Erythroblast (primary cell): Measurements from ENCODE around the gene ACACB.

Experiments used
- GATA1 ChIP-seq: IDR thresholded peaks from 2 replicates; pipeline ENCODE4 v1.6.1; 2011; ENCODE audit warnings: low read depth, mild to moderate bottlenecking, control low read depth, low read length, moderate library complexity
- POLR2A ChIP-seq: IDR thresholded peaks from 2 replicates; pipeline ENCODE4 v1.6.1; 2011; ENCODE audit warnings: mild to moderate bottlenecking, low read length

GRCh38 chr12:109253913-109254544, 137.6 kb downstream of the ACACB start:
- TF ChIP-seq POLR2A (no peak), GATA1 (no peak)
